HepG2 (cell line): Measurements from ENCODE around the gene SRCAP. TPM values are rescaled to one million over a fixed set of nuclear protein-coding genes. Genes with fewer than 3 reads are reported as not detected.

Source experiments
- ARNT2 ChIP-seq: sonication (generic); formaldehyde crosslinking; IDR thresholded peaks from 2 replicates; pipeline ENCODE4 v1.8.0; 2022; ENCODE audit warnings: mild to moderate bottlenecking, low read depth, missing genetic modification reagents, moderate library complexity
- MEF2D ChIP-seq: sonication (generic); formaldehyde crosslinking; IDR thresholded peaks from 2 replicates; pipeline ENCODE4 v1.5.1; 2020; ENCODE audit warnings: mild to moderate bottlenecking, missing genetic modification reagents
- NRL ChIP-seq: sonication (generic); formaldehyde crosslinking; IDR thresholded peaks from 2 replicates; pipeline ENCODE4 v1.5.0; 2020; ENCODE audit warnings: missing genetic modification reagents, mild to moderate bottlenecking, moderate library complexity, borderline replicate concordance
- PAX8 ChIP-seq: sonication (generic); formaldehyde crosslinking; IDR thresholded peaks from 2 replicates; pipeline ENCODE4 v1.8.0; 2022; ENCODE audit warnings: mild to moderate bottlenecking, missing genetic modification reagents, borderline replicate concordance
- RXRB ChIP-seq: IDR thresholded peaks from 2 replicates; pipeline ENCODE4 v1.6.1; 2016; ENCODE audit warnings: borderline replicate concordance, missing genetic modification reagents, missing compliant biosample characterization
- SOX5 ChIP-seq: IDR thresholded peaks from 2 replicates; pipeline ENCODE4 v1.6.1; 2016; ENCODE audit warnings: borderline replicate concordance
- ZNF335 ChIP-seq: sonication (generic); formaldehyde crosslinking; IDR thresholded peaks from 2 replicates; pipeline ENCODE4 v1.4.0; 2020; ENCODE audit warnings: missing genetic modification reagents
- ZNF75D ChIP-seq: sonication (generic); formaldehyde crosslinking; IDR thresholded peaks from 2 replicates; pipeline ENCODE4 v1.8.1; 2023; ENCODE audit warnings: missing genetic modification reagents, mild to moderate bottlenecking, borderline replicate concordance
- polyA plus RNA-seq, 8 experiments: library from polyadenylated mRNA; depleted of rRNA in 3 of 8; stranded (reverse) in 7 of 8; unstranded in 1 of 8; fragments of >200 nt; fragmentation: Illumina TruSeq in 4 of 8; extraction: Trizol in 4 of 8; gene quantifications; 2 replicates each; pipeline versions ENCODE4 v1.2.1 to v1.2.3, GENCODE V29; 2011 to 2016; ENCODE audit warnings: low read depth in 4 of 8, missing spikeins in 1 of 8, mixed read lengths in 1 of 8; ENCODE audit not compliant: insufficient read depth in 1 of 8
- total RNA-seq, 5 experiments: library from RNA; depleted of rRNA; stranded (reverse); fragments of >200 nt; fragmentation: Illumina TruSeq; extraction: Trizol; gene quantifications; 2 replicates each; pipeline ENCODE4 v1.2.3, GENCODE V29; 2016; ENCODE audit warnings: low read depth in 1 of 5
- TF ChIP-seq, protein P1 (sequence below): sonication (generic); formaldehyde crosslinking; IDR thresholded peaks from 2 replicates; pipeline ENCODE4 v1.8.1; 2023; ENCODE audit warnings: mild to moderate bottlenecking, moderate library complexity, missing genetic modification reagents
- TF ChIP-seq, protein P2 (sequence below): IDR thresholded peaks from 2 replicates; pipeline ENCODE4 v1.6.1; 2016; ENCODE audit warnings: low read depth, missing genetic modification reagents, missing compliant biosample characterization
- TF ChIP-seq, protein P3 (sequence below): sonication (generic); formaldehyde crosslinking; IDR thresholded peaks from 2 replicates; pipeline ENCODE4 v1.4.0; 2020; ENCODE audit warnings: mild to moderate bottlenecking, missing genetic modification reagents
- TF ChIP-seq, protein P4 (sequence below): sonication (generic); formaldehyde crosslinking; IDR thresholded peaks from 2 replicates; pipeline ENCODE4 v1.5.1; 2020; ENCODE audit warnings: missing genetic modification reagents, mild to moderate bottlenecking, borderline replicate concordance
- TF ChIP-seq, protein P5 (sequence below): sonication (generic); formaldehyde crosslinking; IDR thresholded peaks from 2 replicates; pipeline ENCODE4 v1.9.0; 2021; ENCODE audit warnings: missing genetic modification reagents, mild to moderate bottlenecking, borderline replicate concordance

Gene SRCAP
- total and polyA plus RNA-seq, 2 of the 13 experiments (the other 11 are each of a cell fraction or from before 2014, with no cell fraction given), result 4.9 to 9.0 TPM

DNA sequence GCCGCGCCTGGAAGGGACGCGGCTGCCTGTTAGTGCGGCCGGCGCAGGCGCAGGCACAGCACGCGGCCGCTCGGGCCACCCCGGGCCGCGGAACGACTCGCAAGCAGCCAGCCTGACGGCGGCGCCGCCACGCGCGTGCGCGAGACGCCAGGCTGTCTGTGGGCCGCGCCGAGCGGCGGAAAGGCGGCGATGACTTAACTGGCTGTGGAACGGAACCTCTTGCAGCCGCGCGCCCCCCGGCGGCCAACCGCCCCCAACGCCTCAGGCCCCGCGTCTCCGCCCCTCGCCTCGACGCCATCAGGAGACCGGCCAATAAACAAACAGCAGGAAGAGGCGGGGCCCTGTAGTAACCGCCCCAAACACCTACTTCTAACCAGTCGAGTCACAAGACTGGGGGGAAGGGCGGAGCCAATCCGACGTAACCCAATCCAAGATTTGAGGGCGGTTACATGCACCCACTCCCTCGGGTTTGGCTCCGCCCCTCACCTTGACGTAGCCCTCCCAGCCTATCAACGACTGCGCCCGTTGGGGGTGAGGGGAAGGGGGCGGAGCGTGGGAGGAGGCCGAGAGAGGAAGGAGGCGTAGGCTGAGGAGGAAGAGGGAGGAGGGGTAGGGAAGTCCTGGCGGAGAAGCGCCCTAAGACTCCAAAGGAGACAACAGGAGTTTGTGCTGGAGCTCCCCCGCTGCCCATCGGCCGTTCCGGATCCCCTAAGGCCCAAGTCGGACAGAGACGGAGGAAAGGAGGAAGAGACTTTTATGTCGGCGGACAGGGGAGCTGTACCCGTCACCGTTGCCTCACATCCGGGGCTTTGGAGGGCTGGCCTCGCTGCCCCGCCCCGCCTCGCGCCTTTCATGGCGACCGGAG lies 40.9 kb upstream of the SRCAP start, which contains the start of gene FBRS (continued):
- TF ChIP-seq, protein P1, sequence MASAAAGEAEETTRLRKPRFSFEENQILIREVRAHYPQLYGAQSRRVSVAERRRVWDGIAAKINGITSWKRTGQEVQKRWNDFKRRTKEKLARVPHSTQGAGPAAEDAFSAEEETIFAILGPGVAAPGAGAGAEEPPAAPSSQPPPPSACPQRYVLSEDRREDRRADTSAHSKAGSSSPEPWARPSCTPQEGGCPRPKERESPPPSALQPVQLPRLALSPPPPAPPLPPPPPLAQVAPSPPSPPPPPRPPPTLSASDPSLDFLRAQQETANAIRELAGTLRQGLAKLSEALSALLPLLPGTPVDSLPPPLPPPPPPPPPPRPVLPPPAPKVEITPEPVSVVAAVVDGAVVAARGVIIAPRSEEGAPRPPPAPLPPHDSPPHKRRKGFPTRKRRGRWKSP (CRISPR knock-in tag), result peak; percentile 87
- TF ChIP-seq, protein P2, sequence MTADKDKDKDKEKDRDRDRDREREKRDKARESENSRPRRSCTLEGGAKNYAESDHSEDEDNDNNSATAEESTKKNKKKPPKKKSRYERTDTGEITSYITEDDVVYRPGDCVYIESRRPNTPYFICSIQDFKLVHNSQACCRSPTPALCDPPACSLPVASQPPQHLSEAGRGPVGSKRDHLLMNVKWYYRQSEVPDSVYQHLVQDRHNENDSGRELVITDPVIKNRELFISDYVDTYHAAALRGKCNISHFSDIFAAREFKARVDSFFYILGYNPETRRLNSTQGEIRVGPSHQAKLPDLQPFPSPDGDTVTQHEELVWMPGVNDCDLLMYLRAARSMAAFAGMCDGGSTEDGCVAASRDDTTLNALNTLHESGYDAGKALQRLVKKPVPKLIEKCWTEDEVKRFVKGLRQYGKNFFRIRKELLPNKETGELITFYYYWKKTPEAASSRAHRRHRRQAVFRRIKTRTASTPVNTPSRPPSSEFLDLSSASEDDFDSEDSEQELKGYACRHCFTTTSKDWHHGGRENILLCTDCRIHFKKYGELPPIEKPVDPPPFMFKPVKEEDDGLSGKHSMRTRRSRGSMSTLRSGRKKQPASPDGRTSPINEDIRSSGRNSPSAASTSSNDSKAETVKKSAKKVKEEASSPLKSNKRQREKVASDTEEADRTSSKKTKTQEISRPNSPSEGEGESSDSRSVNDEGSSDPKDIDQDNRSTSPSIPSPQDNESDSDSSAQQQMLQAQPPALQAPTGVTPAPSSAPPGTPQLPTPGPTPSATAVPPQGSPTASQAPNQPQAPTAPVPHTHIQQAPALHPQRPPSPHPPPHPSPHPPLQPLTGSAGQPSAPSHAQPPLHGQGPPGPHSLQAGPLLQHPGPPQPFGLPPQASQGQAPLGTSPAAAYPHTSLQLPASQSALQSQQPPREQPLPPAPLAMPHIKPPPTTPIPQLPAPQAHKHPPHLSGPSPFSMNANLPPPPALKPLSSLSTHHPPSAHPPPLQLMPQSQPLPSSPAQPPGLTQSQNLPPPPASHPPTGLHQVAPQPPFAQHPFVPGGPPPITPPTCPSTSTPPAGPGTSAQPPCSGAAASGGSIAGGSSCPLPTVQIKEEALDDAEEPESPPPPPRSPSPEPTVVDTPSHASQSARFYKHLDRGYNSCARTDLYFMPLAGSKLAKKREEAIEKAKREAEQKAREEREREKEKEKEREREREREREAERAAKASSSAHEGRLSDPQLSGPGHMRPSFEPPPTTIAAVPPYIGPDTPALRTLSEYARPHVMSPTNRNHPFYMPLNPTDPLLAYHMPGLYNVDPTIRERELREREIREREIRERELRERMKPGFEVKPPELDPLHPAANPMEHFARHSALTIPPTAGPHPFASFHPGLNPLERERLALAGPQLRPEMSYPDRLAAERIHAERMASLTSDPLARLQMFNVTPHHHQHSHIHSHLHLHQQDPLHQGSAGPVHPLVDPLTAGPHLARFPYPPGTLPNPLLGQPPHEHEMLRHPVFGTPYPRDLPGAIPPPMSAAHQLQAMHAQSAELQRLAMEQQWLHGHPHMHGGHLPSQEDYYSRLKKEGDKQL (CRISPR knock-in tag), result peak; percentile 58; the same call in 1 of the 2 replicates
- TF ChIP-seq PAX8, result no peak
- no peak for TF ChIP-seq RXRB
- TF ChIP-seq, protein P3, sequence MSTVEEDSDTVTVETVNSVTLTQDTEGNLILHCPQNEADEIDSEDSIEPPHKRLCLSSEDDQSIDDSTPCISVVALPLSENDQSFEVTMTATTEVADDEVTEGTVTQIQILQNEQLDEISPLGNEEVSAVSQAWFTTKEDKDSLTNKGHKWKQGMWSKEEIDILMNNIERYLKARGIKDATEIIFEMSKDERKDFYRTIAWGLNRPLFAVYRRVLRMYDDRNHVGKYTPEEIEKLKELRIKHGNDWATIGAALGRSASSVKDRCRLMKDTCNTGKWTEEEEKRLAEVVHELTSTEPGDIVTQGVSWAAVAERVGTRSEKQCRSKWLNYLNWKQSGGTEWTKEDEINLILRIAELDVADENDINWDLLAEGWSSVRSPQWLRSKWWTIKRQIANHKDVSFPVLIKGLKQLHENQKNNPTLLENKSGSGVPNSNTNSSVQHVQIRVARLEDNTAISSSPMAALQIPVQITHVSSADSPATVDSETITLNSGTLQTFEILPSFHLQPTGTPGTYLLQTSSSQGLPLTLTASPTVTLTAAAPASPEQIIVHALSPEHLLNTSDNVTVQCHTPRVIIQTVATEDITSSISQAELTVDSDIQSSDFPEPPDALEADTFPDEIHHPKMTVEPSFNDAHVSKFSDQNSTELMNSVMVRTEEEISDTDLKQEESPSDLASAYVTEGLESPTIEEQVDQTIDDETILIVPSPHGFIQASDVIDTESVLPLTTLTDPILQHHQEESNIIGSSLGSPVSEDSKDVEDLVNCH (CRISPR knock-in tag), result no peak; the same call in none of the 2 replicates
- TF ChIP-seq ZNF75D (CRISPR knock-in tag), result no peak
- peak; percentile 84; the same call in 1 of the 2 replicates for TF ChIP-seq ZNF335 (CRISPR knock-in tag)
- TF ChIP-seq, protein P4, sequence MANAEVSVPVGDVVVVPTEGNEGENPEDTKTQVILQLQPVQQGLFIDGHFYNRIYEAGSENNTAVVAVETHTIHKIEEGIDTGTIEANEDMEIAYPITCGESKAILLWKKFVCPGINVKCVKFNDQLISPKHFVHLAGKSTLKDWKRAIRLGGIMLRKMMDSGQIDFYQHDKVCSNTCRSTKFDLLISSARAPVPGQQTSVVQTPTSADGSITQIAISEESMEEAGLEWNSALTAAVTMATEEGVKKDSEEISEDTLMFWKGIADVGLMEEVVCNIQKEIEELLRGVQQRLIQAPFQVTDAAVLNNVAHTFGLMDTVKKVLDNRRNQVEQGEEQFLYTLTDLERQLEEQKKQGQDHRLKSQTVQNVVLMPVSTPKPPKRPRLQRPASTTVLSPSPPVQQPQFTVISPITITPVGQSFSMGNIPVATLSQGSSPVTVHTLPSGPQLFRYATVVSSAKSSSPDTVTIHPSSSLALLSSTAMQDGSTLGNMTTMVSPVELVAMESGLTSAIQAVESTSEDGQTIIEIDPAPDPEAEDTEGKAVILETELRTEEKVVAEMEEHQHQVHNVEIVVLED (CRISPR knock-in tag), result peak; percentile 86
- TF ChIP-seq, protein P5, sequence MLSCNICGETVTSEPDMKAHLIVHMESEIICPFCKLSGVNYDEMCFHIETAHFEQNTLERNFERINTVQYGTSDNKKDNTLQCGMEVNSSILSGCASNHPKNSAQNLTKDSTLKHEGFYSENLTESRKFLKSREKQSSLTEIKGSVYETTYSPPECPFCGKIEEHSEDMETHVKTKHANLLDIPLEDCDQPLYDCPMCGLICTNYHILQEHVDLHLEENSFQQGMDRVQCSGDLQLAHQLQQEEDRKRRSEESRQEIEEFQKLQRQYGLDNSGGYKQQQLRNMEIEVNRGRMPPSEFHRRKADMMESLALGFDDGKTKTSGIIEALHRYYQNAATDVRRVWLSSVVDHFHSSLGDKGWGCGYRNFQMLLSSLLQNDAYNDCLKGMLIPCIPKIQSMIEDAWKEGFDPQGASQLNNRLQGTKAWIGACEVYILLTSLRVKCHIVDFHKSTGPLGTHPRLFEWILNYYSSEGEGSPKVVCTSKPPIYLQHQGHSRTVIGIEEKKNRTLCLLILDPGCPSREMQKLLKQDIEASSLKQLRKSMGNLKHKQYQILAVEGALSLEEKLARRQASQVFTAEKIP (CRISPR knock-in tag), result no peak
- TF ChIP-seq NRL (CRISPR knock-in tag), result no peak; the same call in 1 of the 2 replicates
- TF ChIP-seq SOX5 (CRISPR knock-in tag), result no peak; the same call in 1 of the 2 replicates
- peak; percentile 70; the same call in 1 of the 2 replicates for TF ChIP-seq MEF2D
- TF ChIP-seq ARNT2, result peak; percentile 92
